GM23338 (cell line): Measurements from ENCODE around the gene DFFB. TPM values are rescaled to one million over a fixed set of nuclear protein-coding genes. Genes with fewer than 3 reads are reported as not detected.

Experiments
- ATAC-seq: fragments of 200-7000 bp; cut with Tn5 transposase; 3 replicates; pipeline ENCODE4 v1.9.1; 2020
- DNase-seq: peaks from one replicate; pipeline ENCODE4 v3.0.0-alpha.2; 2015; ENCODE audit warnings: low spot score
- H2AFZ ChIP-seq: fragments of 200-600 bp; sonication (generic); 2 replicates; pipeline ENCODE4 v1.8.0; 2016; ENCODE audit warnings: antibody characterized with exemption, mild to moderate bottlenecking, moderate library complexity
- H3F3A ChIP-seq: fragments of 200-600 bp; sonication (generic); replicated peaks from 2 replicates; pipeline ENCODE4 v1.8.0; 2017; ENCODE audit warnings: antibody characterized with exemption, mixed run types, low read depth
- H3K27ac ChIP-seq: fragments of 200-600 bp; sonication (generic); 2 replicates; pipeline ENCODE4 v1.6.1; 2016; ENCODE audit warnings: low read depth
- H3K27me3 ChIP-seq: fragments of 200-600 bp; sonication (generic); 2 replicates; pipeline ENCODE4 v1.8.0; 2016; ENCODE audit warnings: mild to moderate bottlenecking, mixed run types, moderate library complexity; ENCODE audit not compliant: insufficient read depth
- H3K36me3 ChIP-seq: fragments of 200-600 bp; sonication (generic); 2 replicates; pipeline ENCODE4 v1.8.0; 2016; ENCODE audit warnings: mild to moderate bottlenecking; ENCODE audit not compliant: insufficient read depth
- H3K4me1 ChIP-seq: fragments of 200-600 bp; sonication (generic); 2 replicates; pipeline ENCODE4 v1.8.0; 2016; ENCODE audit warnings: mild to moderate bottlenecking, moderate library complexity; ENCODE audit not compliant: insufficient read depth
- H3K4me2 ChIP-seq: fragments of 200-600 bp; sonication (generic); 2 replicates; pipeline ENCODE4 v1.7.1; 2017; ENCODE audit warnings: mixed run types
- H3K4me3 ChIP-seq: fragments of 200-600 bp; sonication (generic); 2 replicates; pipeline ENCODE4 v1.6.1; 2016; ENCODE audit warnings: mixed run types
- H3K79me2 ChIP-seq: fragments of 200-600 bp; sonication (generic); replicated peaks from 2 replicates; pipeline ENCODE4 v1.8.0; 2017; ENCODE audit warnings: mild to moderate bottlenecking; ENCODE audit not compliant: insufficient read depth
- H3K9me2 ChIP-seq: fragments of 200-600 bp; sonication (generic); 2 replicates; pipeline ENCODE4 v1.8.0; 2017; ENCODE audit not compliant: insufficient read depth
- H4K20me1 ChIP-seq: fragments of 200-600 bp; sonication (generic); replicated peaks from 2 replicates; pipeline ENCODE4 v1.8.0; 2017; ENCODE audit warnings: mild to moderate bottlenecking; ENCODE audit not compliant: insufficient read depth
- H3K27ac Mint-ChIP-seq: 2 replicates; pipeline ENCODE4 v1.8.0; 2020; ENCODE audit warnings: inconsistent platforms, mild to moderate bottlenecking, moderate library complexity, mixed read lengths
- H3K27me3 Mint-ChIP-seq: 3 replicates; pipeline ENCODE4 v1.8.0; 2022; ENCODE audit warnings: low read depth, mild to moderate bottlenecking, moderate library complexity, mixed read lengths, inconsistent platforms; ENCODE audit not compliant: insufficient read depth, poor library complexity
- H3K36me3 Mint-ChIP-seq: 3 replicates; pipeline ENCODE4 v1.8.0; 2021; ENCODE audit warnings: low read depth, mild to moderate bottlenecking, inconsistent platforms, moderate library complexity, mixed read lengths
- H3K4me1 Mint-ChIP-seq: 3 replicates; pipeline ENCODE4 v1.8.0; 2020; ENCODE audit warnings: mild to moderate bottlenecking, inconsistent platforms, mixed read lengths
- H3K4me3 Mint-ChIP-seq: 3 replicates; pipeline ENCODE4 v1.8.0; 2021; ENCODE audit warnings: moderate library complexity, mild to moderate bottlenecking, inconsistent platforms, mixed read lengths
- H3K9me3 Mint-ChIP-seq: 3 replicates; pipeline ENCODE4 v1.8.0; 2020; ENCODE audit warnings: moderate library complexity, mild to moderate bottlenecking, inconsistent platforms, mixed read lengths
- CREB1 ChIP-seq: fragments of 250-450 bp; sonication (Bioruptor Pico); IDR thresholded peaks from 2 replicates; pipeline ENCODE4 v1.5.0; 2020; ENCODE audit warnings: low read depth, mild to moderate bottlenecking, moderate library complexity
- EZH2 ChIP-seq: fragments of 200-600 bp; sonication (generic); IDR thresholded peaks from one replicate; pipeline ENCODE4 v1.8.0; 2017; ENCODE audit warnings: antibody characterized with exemption, mild to moderate bottlenecking, low read depth; ENCODE audit not compliant: unreplicated experiment
- EZH2phosphoT487 ChIP-seq: fragments of 200-600 bp; sonication (generic); IDR thresholded peaks from one replicate; pipeline ENCODE4 v1.8.1; 2018; ENCODE audit warnings: antibody characterized with exemption; ENCODE audit not compliant: unreplicated experiment
- JUNB ChIP-seq: IDR thresholded peaks from one replicate; pipeline ENCODE4 v1.6.1; 2016; ENCODE audit warnings: antibody characterized with exemption; ENCODE audit not compliant: unreplicated experiment
- NANOG ChIP-seq: IDR thresholded peaks from 2 replicates; pipeline ENCODE4 v1.6.1; 2016; ENCODE audit warnings: antibody characterized with exemption, borderline replicate concordance
- POLR2AphosphoS5 ChIP-seq: IDR thresholded peaks from 2 replicates; pipeline ENCODE4 v1.6.1; 2016; ENCODE audit warnings: antibody characterized with exemption, low read depth
- STAT1 ChIP-seq: IDR thresholded peaks from one replicate; pipeline ENCODE4 v1.6.1; 2016; ENCODE audit warnings: antibody characterized with exemption; ENCODE audit not compliant: unreplicated experiment
- ZNF114 ChIP-seq: fragments of 250-450 bp; sonication (Bioruptor Pico); IDR thresholded peaks from 2 replicates; pipeline ENCODE4 v1.5.0; 2020; ENCODE audit warnings: mild to moderate bottlenecking, moderate library complexity
- ZNF331 ChIP-seq: fragments of 250-450 bp; sonication (Bioruptor Pico); IDR thresholded peaks from 2 replicates; pipeline ENCODE4 v1.5.0; 2020; ENCODE audit warnings: low read depth, mild to moderate bottlenecking, moderate library complexity
- polyA plus RNA-seq: library from polyadenylated mRNA; unstranded; fragments of >200 nt; fragmentation: Nextera tagmentation; extraction: Ambion mirVana; gene quantifications from 2 replicates; pipeline ENCODE4 v1.2.1, GENCODE V29; 2016
- total RNA-seq: library from RNA; depleted of rRNA; stranded (reverse); fragments of >200 nt; shearing (Covaris generic); gene quantifications from 2 replicates; pipeline ENCODE4 v1.2.3, GENCODE V29; 2014
- TF ChIP-seq, protein P1 (sequence below), 2 experiments: fragments of 200-600 bp in 1 of 2; sonication (generic) in 1 of 2; conservative IDR thresholded peaks; 2 replicates each; pipeline versions ENCODE4 v1.5.1 to v1.6.1; 2016 to 2017; ENCODE audit warnings: antibody characterized with exemption in 2 of 2, low read depth in 2 of 2, mild to moderate bottlenecking in 2 of 2, moderate library complexity in 1 of 2
- TF ChIP-seq, protein P2 (sequence below): IDR thresholded peaks from one replicate; pipeline ENCODE4 v1.6.1; 2018; ENCODE audit warnings: antibody characterized with exemption; ENCODE audit not compliant: unreplicated experiment
- TF ChIP-seq, protein P3 (sequence below): IDR thresholded peaks from 2 replicates; pipeline ENCODE4 v1.6.1; 2016; ENCODE audit warnings: antibody characterized with exemption
- TF ChIP-seq, protein P4 (sequence below): fragments of 250-450 bp; sonication (Bioruptor Pico); IDR thresholded peaks from 2 replicates; pipeline ENCODE4 v1.5.0; 2020; ENCODE audit warnings: mild to moderate bottlenecking, moderate library complexity

DFFB gene
- total and polyA plus RNA-seq, 2 experiments from 2014 or later = 6.5 to 18.1 TPM

DNA sequence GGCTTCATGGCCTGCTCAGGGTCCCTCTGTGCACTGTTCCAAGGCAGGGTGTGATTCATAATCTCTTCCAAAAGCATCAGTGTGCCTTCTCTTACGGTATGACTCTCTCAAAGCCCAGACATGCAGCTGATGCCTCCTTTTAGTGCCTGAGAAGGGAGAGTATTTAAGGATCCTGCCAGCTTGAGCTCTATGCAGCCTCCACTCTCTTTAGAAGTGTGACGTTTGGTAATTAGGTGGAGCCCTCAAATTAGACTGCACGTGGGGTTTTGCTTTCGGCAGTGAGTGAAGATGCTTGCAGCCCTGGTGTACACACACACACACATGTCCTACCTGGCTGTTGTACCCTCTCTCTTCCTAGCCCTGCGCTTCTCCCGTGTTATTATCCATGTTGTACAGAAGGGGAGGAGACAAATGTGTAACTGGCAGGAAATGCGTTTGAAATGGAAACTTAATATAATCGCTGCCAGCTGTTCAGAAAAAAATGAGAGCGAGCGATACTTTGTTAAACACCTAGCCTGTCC lies 45.4 kb downstream of the DFFB start:
- peaks cover 25% of the 10 kb centered on the region for H3K4me1 Mint-ChIP-seq
- H3K9me3 Mint-ChIP-seq = peaks cover 8% of the 10 kb centered on the region; the same call in 2 of the 3 replicates
- no peak overlapping the region for H3K4me3 Mint-ChIP-seq
- Histone ChIP-seq H3K36me3 (no peaks in the 10 kb centered on the region), H3K27ac (no peak overlapping the region), H3K4me2 (no peak overlapping the region), H3K9me2 (no peaks in the 10 kb centered on the region), H2AFZ (no peak overlapping the region), H3K4me3 (no peak overlapping the region), H3K27me3 (no peaks in the 10 kb centered on the region), H3K4me1 (0 out of 2 replicates have a peak, but pooled peaks cover 4% of the 10 kb centered on the region), H3K79me2 (peaks cover 18% of the 10 kb centered on the region), H3F3A (peaks cover 3% of the 10 kb centered on the region; the same call in 1 of the 2 replicates), H4K20me1 (no peaks in the 10 kb centered on the region)
- TF ChIP-seq NANOG (no peak), ZNF114 (CRISPR knock-in tag) (no peak), JUNB (no peak), POLR2AphosphoS5 (no peak), STAT1 (no peak), EZH2 (no peak), CREB1 (CRISPR knock-in tag) (no peak), EZH2phosphoT487 (no peak), ZNF331 (CRISPR knock-in tag) (no peak)
- TF ChIP-seq, protein P1, sequence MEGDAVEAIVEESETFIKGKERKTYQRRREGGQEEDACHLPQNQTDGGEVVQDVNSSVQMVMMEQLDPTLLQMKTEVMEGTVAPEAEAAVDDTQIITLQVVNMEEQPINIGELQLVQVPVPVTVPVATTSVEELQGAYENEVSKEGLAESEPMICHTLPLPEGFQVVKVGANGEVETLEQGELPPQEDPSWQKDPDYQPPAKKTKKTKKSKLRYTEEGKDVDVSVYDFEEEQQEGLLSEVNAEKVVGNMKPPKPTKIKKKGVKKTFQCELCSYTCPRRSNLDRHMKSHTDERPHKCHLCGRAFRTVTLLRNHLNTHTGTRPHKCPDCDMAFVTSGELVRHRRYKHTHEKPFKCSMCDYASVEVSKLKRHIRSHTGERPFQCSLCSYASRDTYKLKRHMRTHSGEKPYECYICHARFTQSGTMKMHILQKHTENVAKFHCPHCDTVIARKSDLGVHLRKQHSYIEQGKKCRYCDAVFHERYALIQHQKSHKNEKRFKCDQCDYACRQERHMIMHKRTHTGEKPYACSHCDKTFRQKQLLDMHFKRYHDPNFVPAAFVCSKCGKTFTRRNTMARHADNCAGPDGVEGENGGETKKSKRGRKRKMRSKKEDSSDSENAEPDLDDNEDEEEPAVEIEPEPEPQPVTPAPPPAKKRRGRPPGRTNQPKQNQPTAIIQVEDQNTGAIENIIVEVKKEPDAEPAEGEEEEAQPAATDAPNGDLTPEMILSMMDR (conservative IDR thresholded peaks at IDR 0.05; ENCODE audit: low read depth in 2 of 2) = no peak
- TF ChIP-seq, protein P2, sequence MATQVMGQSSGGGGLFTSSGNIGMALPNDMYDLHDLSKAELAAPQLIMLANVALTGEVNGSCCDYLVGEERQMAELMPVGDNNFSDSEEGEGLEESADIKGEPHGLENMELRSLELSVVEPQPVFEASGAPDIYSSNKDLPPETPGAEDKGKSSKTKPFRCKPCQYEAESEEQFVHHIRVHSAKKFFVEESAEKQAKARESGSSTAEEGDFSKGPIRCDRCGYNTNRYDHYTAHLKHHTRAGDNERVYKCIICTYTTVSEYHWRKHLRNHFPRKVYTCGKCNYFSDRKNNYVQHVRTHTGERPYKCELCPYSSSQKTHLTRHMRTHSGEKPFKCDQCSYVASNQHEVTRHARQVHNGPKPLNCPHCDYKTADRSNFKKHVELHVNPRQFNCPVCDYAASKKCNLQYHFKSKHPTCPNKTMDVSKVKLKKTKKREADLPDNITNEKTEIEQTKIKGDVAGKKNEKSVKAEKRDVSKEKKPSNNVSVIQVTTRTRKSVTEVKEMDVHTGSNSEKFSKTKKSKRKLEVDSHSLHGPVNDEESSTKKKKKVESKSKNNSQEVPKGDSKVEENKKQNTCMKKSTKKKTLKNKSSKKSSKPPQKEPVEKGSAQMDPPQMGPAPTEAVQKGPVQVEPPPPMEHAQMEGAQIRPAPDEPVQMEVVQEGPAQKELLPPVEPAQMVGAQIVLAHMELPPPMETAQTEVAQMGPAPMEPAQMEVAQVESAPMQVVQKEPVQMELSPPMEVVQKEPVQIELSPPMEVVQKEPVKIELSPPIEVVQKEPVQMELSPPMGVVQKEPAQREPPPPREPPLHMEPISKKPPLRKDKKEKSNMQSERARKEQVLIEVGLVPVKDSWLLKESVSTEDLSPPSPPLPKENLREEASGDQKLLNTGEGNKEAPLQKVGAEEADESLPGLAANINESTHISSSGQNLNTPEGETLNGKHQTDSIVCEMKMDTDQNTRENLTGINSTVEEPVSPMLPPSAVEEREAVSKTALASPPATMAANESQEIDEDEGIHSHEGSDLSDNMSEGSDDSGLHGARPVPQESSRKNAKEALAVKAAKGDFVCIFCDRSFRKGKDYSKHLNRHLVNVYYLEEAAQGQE = no peak
- TF ChIP-seq, protein P3, sequence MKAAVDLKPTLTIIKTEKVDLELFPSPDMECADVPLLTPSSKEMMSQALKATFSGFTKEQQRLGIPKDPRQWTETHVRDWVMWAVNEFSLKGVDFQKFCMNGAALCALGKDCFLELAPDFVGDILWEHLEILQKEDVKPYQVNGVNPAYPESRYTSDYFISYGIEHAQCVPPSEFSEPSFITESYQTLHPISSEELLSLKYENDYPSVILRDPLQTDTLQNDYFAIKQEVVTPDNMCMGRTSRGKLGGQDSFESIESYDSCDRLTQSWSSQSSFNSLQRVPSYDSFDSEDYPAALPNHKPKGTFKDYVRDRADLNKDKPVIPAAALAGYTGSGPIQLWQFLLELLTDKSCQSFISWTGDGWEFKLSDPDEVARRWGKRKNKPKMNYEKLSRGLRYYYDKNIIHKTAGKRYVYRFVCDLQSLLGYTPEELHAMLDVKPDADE = no peak
- TF ChIP-seq, protein P4, sequence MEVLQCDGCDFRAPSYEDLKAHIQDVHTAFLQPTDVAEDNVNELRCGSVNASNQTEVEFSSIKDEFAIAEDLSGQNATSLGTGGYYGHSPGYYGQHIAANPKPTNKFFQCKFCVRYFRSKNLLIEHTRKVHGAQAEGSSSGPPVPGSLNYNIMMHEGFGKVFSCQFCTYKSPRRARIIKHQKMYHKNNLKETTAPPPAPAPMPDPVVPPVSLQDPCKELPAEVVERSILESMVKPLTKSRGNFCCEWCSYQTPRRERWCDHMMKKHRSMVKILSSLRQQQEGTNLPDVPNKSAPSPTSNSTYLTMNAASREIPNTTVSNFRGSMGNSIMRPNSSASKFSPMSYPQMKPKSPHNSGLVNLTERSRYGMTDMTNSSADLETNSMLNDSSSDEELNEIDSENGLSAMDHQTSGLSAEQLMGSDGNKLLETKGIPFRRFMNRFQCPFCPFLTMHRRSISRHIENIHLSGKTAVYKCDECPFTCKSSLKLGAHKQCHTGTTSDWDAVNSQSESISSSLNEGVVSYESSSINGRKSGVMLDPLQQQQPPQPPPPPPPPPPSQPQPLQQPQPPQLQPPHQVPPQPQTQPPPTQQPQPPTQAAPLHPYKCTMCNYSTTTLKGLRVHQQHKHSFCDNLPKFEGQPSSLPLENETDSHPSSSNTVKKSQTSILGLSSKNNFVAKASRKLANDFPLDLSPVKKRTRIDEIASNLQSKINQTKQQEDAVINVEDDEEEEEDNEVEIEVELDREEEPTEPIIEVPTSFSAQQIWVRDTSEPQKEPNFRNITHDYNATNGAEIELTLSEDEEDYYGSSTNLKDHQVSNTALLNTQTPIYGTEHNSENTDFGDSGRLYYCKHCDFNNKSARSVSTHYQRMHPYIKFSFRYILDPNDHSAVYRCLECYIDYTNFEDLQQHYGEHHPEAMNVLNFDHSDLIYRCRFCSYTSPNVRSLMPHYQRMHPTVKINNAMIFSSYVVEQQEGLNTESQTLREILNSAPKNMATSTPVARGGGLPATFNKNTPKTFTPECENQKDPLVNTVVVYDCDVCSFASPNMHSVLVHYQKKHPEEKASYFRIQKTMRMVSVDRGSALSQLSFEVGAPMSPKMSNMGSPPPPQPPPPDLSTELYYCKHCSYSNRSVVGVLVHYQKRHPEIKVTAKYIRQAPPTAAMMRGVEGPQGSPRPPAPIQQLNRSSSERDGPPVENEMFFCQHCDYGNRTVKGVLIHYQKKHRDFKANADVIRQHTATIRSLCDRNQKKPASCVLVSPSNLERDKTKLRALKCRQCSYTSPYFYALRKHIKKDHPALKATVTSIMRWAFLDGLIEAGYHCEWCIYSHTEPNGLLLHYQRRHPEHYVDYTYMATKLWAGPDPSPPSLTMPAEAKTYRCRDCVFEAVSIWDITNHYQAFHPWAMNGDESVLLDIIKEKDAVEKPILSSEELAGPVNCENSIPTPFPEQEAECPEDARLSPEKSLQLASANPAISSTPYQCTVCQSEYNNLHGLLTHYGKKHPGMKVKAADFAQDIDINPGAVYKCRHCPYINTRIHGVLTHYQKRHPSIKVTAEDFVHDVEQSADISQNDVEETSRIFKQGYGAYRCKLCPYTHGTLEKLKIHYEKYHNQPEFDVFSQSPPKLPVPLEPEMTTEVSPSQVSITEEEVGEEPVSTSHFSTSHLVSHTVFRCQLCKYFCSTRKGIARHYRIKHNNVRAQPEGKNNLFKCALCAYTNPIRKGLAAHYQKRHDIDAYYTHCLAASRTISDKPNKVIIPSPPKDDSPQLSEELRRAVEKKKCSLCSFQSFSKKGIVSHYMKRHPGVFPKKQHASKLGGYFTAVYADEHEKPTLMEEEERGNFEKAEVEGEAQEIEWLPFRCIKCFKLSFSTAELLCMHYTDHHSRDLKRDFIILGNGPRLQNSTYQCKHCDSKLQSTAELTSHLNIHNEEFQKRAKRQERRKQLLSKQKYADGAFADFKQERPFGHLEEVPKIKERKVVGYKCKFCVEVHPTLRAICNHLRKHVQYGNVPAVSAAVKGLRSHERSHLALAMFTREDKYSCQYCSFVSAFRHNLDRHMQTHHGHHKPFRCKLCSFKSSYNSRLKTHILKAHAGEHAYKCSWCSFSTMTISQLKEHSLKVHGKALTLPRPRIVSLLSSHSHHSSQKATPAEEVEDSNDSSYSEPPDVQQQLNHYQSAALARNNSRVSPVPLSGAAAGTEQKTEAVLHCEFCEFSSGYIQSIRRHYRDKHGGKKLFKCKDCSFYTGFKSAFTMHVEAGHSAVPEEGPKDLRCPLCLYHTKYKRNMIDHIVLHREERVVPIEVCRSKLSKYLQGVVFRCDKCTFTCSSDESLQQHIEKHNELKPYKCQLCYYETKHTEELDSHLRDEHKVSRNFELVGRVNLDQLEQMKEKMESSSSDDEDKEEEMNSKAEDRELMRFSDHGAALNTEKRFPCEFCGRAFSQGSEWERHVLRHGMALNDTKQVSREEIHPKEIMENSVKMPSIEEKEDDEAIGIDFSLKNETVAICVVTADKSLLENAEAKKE (CRISPR knock-in tag) = no peak
- H3K27ac Mint-ChIP-seq = no peak overlapping the region
- ATAC-seq (no peak), DNase-seq (no peak)
- H3K27me3 Mint-ChIP-seq = peaks cover 10% of the 10 kb centered on the region
- H3K36me3 Mint-ChIP-seq = peaks cover 3% of the 10 kb centered on the region; the same call in 2 of the 3 replicates
